GM23338 (cell line): Measurements from ENCODE around the gene MYOCOS. TPM values are rescaled to one million over a fixed set of nuclear protein-coding genes. Genes with fewer than 3 reads are reported as not detected.
"Not testable (repeated sequence)": the region's sequence is repeated elsewhere in the genome, so short reads cannot be mapped to it uniquely, and the experiment has no call there.

ENCODE experiments used
- ATAC-seq: fragments of 200-7000 bp; cut with Tn5 transposase; 3 replicates; pipeline ENCODE4 v1.9.1; 2020
- DNase-seq: peaks from one replicate; pipeline ENCODE4 v3.0.0-alpha.2; 2015; ENCODE audit warnings: low spot score
- H2AFZ ChIP-seq: fragments of 200-600 bp; sonication (generic); 2 replicates; pipeline ENCODE4 v1.8.0; 2016; ENCODE audit warnings: antibody characterized with exemption, mild to moderate bottlenecking, moderate library complexity
- H3F3A ChIP-seq: fragments of 200-600 bp; sonication (generic); replicated peaks from 2 replicates; pipeline ENCODE4 v1.8.0; 2017; ENCODE audit warnings: antibody characterized with exemption, mixed run types, low read depth
- H3K27ac ChIP-seq: fragments of 200-600 bp; sonication (generic); 2 replicates; pipeline ENCODE4 v1.6.1; 2016; ENCODE audit warnings: low read depth
- H3K27me3 ChIP-seq: fragments of 200-600 bp; sonication (generic); 2 replicates; pipeline ENCODE4 v1.8.0; 2016; ENCODE audit warnings: mild to moderate bottlenecking, mixed run types, moderate library complexity; ENCODE audit not compliant: insufficient read depth
- H3K36me3 ChIP-seq: fragments of 200-600 bp; sonication (generic); 2 replicates; pipeline ENCODE4 v1.8.0; 2016; ENCODE audit warnings: mild to moderate bottlenecking; ENCODE audit not compliant: insufficient read depth
- H3K4me1 ChIP-seq: fragments of 200-600 bp; sonication (generic); 2 replicates; pipeline ENCODE4 v1.8.0; 2016; ENCODE audit warnings: mild to moderate bottlenecking, moderate library complexity; ENCODE audit not compliant: insufficient read depth
- H3K4me2 ChIP-seq: fragments of 200-600 bp; sonication (generic); 2 replicates; pipeline ENCODE4 v1.7.1; 2017; ENCODE audit warnings: mixed run types
- H3K4me3 ChIP-seq: fragments of 200-600 bp; sonication (generic); 2 replicates; pipeline ENCODE4 v1.6.1; 2016; ENCODE audit warnings: mixed run types
- H3K79me2 ChIP-seq: fragments of 200-600 bp; sonication (generic); replicated peaks from 2 replicates; pipeline ENCODE4 v1.8.0; 2017; ENCODE audit warnings: mild to moderate bottlenecking; ENCODE audit not compliant: insufficient read depth
- H3K9me2 ChIP-seq: fragments of 200-600 bp; sonication (generic); 2 replicates; pipeline ENCODE4 v1.8.0; 2017; ENCODE audit not compliant: insufficient read depth
- H4K20me1 ChIP-seq: fragments of 200-600 bp; sonication (generic); replicated peaks from 2 replicates; pipeline ENCODE4 v1.8.0; 2017; ENCODE audit warnings: mild to moderate bottlenecking; ENCODE audit not compliant: insufficient read depth
- H3K27ac Mint-ChIP-seq: 2 replicates; pipeline ENCODE4 v1.8.0; 2020; ENCODE audit warnings: inconsistent platforms, mild to moderate bottlenecking, moderate library complexity, mixed read lengths
- H3K27me3 Mint-ChIP-seq: 3 replicates; pipeline ENCODE4 v1.8.0; 2022; ENCODE audit warnings: low read depth, mild to moderate bottlenecking, moderate library complexity, mixed read lengths, inconsistent platforms; ENCODE audit not compliant: insufficient read depth, poor library complexity
- H3K36me3 Mint-ChIP-seq: 3 replicates; pipeline ENCODE4 v1.8.0; 2021; ENCODE audit warnings: low read depth, mild to moderate bottlenecking, inconsistent platforms, moderate library complexity, mixed read lengths
- H3K4me1 Mint-ChIP-seq: 3 replicates; pipeline ENCODE4 v1.8.0; 2020; ENCODE audit warnings: mild to moderate bottlenecking, inconsistent platforms, mixed read lengths
- H3K4me3 Mint-ChIP-seq: 3 replicates; pipeline ENCODE4 v1.8.0; 2021; ENCODE audit warnings: moderate library complexity, mild to moderate bottlenecking, inconsistent platforms, mixed read lengths
- H3K9me3 Mint-ChIP-seq: 3 replicates; pipeline ENCODE4 v1.8.0; 2020; ENCODE audit warnings: moderate library complexity, mild to moderate bottlenecking, inconsistent platforms, mixed read lengths
- CREB1 ChIP-seq: fragments of 250-450 bp; sonication (Bioruptor Pico); IDR thresholded peaks from 2 replicates; pipeline ENCODE4 v1.5.0; 2020; ENCODE audit warnings: low read depth, mild to moderate bottlenecking, moderate library complexity
- ETS1 ChIP-seq: IDR thresholded peaks from 2 replicates; pipeline ENCODE4 v1.6.1; 2016; ENCODE audit warnings: antibody characterized with exemption
- EZH2 ChIP-seq: fragments of 200-600 bp; sonication (generic); IDR thresholded peaks from one replicate; pipeline ENCODE4 v1.8.0; 2017; ENCODE audit warnings: antibody characterized with exemption, mild to moderate bottlenecking, low read depth; ENCODE audit not compliant: unreplicated experiment
- JUNB ChIP-seq: IDR thresholded peaks from one replicate; pipeline ENCODE4 v1.6.1; 2016; ENCODE audit warnings: antibody characterized with exemption; ENCODE audit not compliant: unreplicated experiment
- NANOG ChIP-seq: IDR thresholded peaks from 2 replicates; pipeline ENCODE4 v1.6.1; 2016; ENCODE audit warnings: antibody characterized with exemption, borderline replicate concordance
- POLR2AphosphoS5 ChIP-seq: IDR thresholded peaks from 2 replicates; pipeline ENCODE4 v1.6.1; 2016; ENCODE audit warnings: antibody characterized with exemption, low read depth
- REST ChIP-seq: IDR thresholded peaks from one replicate; pipeline ENCODE4 v1.6.1; 2018; ENCODE audit warnings: antibody characterized with exemption; ENCODE audit not compliant: unreplicated experiment
- STAT1 ChIP-seq: IDR thresholded peaks from one replicate; pipeline ENCODE4 v1.6.1; 2016; ENCODE audit warnings: antibody characterized with exemption; ENCODE audit not compliant: unreplicated experiment
- ZNF114 ChIP-seq: fragments of 250-450 bp; sonication (Bioruptor Pico); IDR thresholded peaks from 2 replicates; pipeline ENCODE4 v1.5.0; 2020; ENCODE audit warnings: mild to moderate bottlenecking, moderate library complexity
- ZNF331 ChIP-seq: fragments of 250-450 bp; sonication (Bioruptor Pico); IDR thresholded peaks from 2 replicates; pipeline ENCODE4 v1.5.0; 2020; ENCODE audit warnings: low read depth, mild to moderate bottlenecking, moderate library complexity
- polyA plus RNA-seq: library from polyadenylated mRNA; unstranded; fragments of >200 nt; fragmentation: Nextera tagmentation; extraction: Ambion mirVana; gene quantifications from 2 replicates; pipeline ENCODE4 v1.2.1, GENCODE V29; 2016
- total RNA-seq: library from RNA; depleted of rRNA; stranded (reverse); fragments of >200 nt; shearing (Covaris generic); gene quantifications from 2 replicates; pipeline ENCODE4 v1.2.3, GENCODE V29; 2014

The MYOCOS gene
- total and polyA plus RNA-seq, 2 experiments from 2014 or later, result not detected

- no peak for TF ChIP-seq REST
- TF ChIP-seq EZH2, result no peak
- TF ChIP-seq ZNF114 (CRISPR knock-in tag), result no peak
- no peak for TF ChIP-seq CREB1 (CRISPR knock-in tag)
- no peak for TF ChIP-seq ETS1
- no peak for TF ChIP-seq STAT1
- no peak for TF ChIP-seq NANOG
- no peak for TF ChIP-seq JUNB
- TF ChIP-seq ZNF331 (CRISPR knock-in tag), result no peak
Observed at GRCh38 chr1:171600862-171601261, 21.2 kb upstream of the MYOCOS start (continued).

GRCh38 chr1:171603042-171603441 is 19.0 kb upstream of the MYOCOS start:
- not testable (repeated sequence) for H3K4me3 Mint-ChIP-seq, H3K27ac ChIP-seq, H3F3A ChIP-seq, H3K9me2 ChIP-seq, H3K27me3 ChIP-seq, H3K27me3 Mint-ChIP-seq, H3K27ac Mint-ChIP-seq, H4K20me1 ChIP-seq, H3K4me1 ChIP-seq, H3K4me1 Mint-ChIP-seq, H3K79me2 ChIP-seq, H3K4me3 ChIP-seq, H2AFZ ChIP-seq, H3K36me3 Mint-ChIP-seq, H3K9me3 Mint-ChIP-seq, H3K36me3 ChIP-seq
- ATAC-seq, result peak; percentile 80
- DNase-seq, result peak; percentile 71
- 0 out of 2 replicates have a peak overlapping the region, but pooled peaks have one; percentile 7 for H3K4me2 ChIP-seq

GRCh38 chr1:171606402-171606941 is 15.6 kb upstream of the MYOCOS start:
- ATAC-seq (no peak), DNase-seq (no peak)
- 0 out of 2 replicates have a peak, but pooled peaks cover 6% of the 10 kb centered on the region for H3K9me2 ChIP-seq
- no peaks in the 10 kb centered on the region for H4K20me1 ChIP-seq
- H3K4me3 ChIP-seq, result no peak overlapping the region
- no peaks in the 10 kb centered on the region for H3K27me3 ChIP-seq
- peaks cover 8% of the 10 kb centered on the region for H3K4me1 Mint-ChIP-seq
- H3K27me3 Mint-ChIP-seq, result peaks cover 4% of the 10 kb centered on the region
- H3K79me2 ChIP-seq, result no peaks in the 10 kb centered on the region
- H2AFZ ChIP-seq, result no peak overlapping the region; the same call in 1 of the 2 replicates
- H3K27ac ChIP-seq, result no peak overlapping the region
- no peak overlapping the region for H3K4me2 ChIP-seq
- peaks cover 4% of the 10 kb centered on the region; the same call in 1 of the 2 replicates for H3K4me1 ChIP-seq
- H3K4me3 Mint-ChIP-seq, result no peak overlapping the region
- H3K36me3 ChIP-seq, result no peaks in the 10 kb centered on the region
- no peaks in the 10 kb centered on the region for H3F3A ChIP-seq
- H3K36me3 Mint-ChIP-seq, result no peaks in the 10 kb centered on the region
- H3K9me3 Mint-ChIP-seq, result no peaks in the 10 kb centered on the region
- H3K27ac Mint-ChIP-seq, result no peak overlapping the region
- TF ChIP-seq REST (no peak), EZH2 (no peak), POLR2AphosphoS5 (no peak), CREB1 (CRISPR knock-in tag) (no peak), ZNF331 (CRISPR knock-in tag) (no peak), ETS1 (no peak), NANOG (no peak)
